Glutamatergic neuron (in vitro differentiated cells): ENCODE measurements around the gene SIRT5. TPM values are rescaled to one million over a fixed set of nuclear protein-coding genes. Genes with fewer than 3 reads are reported as not detected.

ENCODE experiments used
- DNase-seq: peaks from one replicate; pipeline ENCODE4 v3.0.0; 2022
- H3K27ac Mint-ChIP-seq: one replicate; pipeline ENCODE4 v1.8.0; 2020; ENCODE audit warnings: mild to moderate bottlenecking, mixed read lengths, inconsistent platforms; ENCODE audit not compliant: unreplicated experiment
- H3K27me3 Mint-ChIP-seq: one replicate; pipeline ENCODE4 v1.8.0; 2020; ENCODE audit warnings: mild to moderate bottlenecking, moderate library complexity, mixed read lengths, inconsistent platforms; ENCODE audit not compliant: unreplicated experiment
- H3K36me3 Mint-ChIP-seq: one replicate; pipeline ENCODE4 v1.8.0; 2020; ENCODE audit warnings: mild to moderate bottlenecking, mixed read lengths, inconsistent platforms; ENCODE audit not compliant: unreplicated experiment
- H3K4me1 Mint-ChIP-seq: one replicate; pipeline ENCODE4 v1.8.0; 2020; ENCODE audit warnings: mild to moderate bottlenecking, low read depth, mixed read lengths, inconsistent platforms; ENCODE audit not compliant: unreplicated experiment
- H3K4me3 Mint-ChIP-seq: one replicate; pipeline ENCODE4 v1.8.0; 2020; ENCODE audit warnings: mild to moderate bottlenecking, mixed read lengths, inconsistent platforms; ENCODE audit not compliant: unreplicated experiment
- H3K9me3 Mint-ChIP-seq: one replicate; pipeline ENCODE4 v1.8.0; 2020; ENCODE audit warnings: mild to moderate bottlenecking, moderate library complexity, mixed read lengths, inconsistent platforms; ENCODE audit not compliant: unreplicated experiment
- total RNA-seq: library from RNA; stranded (reverse); fragmentation: NEBNext Ultra II Directional; extraction: Animal tissue kit (Norgen Biotek cat#: 25700); gene quantifications from one replicate; pipeline ENCODE4 v1.2.1, GENCODE V29; 2021; ENCODE audit not compliant: unreplicated experiment
- TF ChIP-seq, protein P1 (sequence below): fragments of 200-600 bp; sonication (generic); IDR thresholded peaks from one replicate; pipeline ENCODE4 v1.5.0; 2021; ENCODE audit not compliant: partially characterized antibody, unreplicated experiment

The SIRT5 gene
- total RNA-seq, 1 donor from 2014 or later = 4.9 TPM

- no peak for DNase-seq
- H3K4me1 Mint-ChIP-seq = peaks cover 17% of the 10 kb centered on the region
- H3K9me3 Mint-ChIP-seq = peaks cover 3% of the 10 kb centered on the region
- H3K27ac Mint-ChIP-seq = no peak overlapping the region
- TF ChIP-seq, protein P1, sequence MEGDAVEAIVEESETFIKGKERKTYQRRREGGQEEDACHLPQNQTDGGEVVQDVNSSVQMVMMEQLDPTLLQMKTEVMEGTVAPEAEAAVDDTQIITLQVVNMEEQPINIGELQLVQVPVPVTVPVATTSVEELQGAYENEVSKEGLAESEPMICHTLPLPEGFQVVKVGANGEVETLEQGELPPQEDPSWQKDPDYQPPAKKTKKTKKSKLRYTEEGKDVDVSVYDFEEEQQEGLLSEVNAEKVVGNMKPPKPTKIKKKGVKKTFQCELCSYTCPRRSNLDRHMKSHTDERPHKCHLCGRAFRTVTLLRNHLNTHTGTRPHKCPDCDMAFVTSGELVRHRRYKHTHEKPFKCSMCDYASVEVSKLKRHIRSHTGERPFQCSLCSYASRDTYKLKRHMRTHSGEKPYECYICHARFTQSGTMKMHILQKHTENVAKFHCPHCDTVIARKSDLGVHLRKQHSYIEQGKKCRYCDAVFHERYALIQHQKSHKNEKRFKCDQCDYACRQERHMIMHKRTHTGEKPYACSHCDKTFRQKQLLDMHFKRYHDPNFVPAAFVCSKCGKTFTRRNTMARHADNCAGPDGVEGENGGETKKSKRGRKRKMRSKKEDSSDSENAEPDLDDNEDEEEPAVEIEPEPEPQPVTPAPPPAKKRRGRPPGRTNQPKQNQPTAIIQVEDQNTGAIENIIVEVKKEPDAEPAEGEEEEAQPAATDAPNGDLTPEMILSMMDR = no peak
- H3K4me3 Mint-ChIP-seq = no peak overlapping the region
- no peaks in the 10 kb centered on the region for H3K36me3 Mint-ChIP-seq
- peaks cover 2% of the 10 kb centered on the region for H3K27me3 Mint-ChIP-seq
Measured at GRCh38 chr6:13648850-13649249, 74.4 kb downstream of the SIRT5 start.

- no peak overlapping the region for H3K4me3 Mint-ChIP-seq
- H3K36me3 Mint-ChIP-seq = no peaks in the 10 kb centered on the region
- TF ChIP-seq, protein P1 = no peak
- H3K27me3 Mint-ChIP-seq = peaks cover 2% of the 10 kb centered on the region
- peaks cover 3% of the 10 kb centered on the region for H3K9me3 Mint-ChIP-seq
- H3K4me1 Mint-ChIP-seq = peaks cover 17% of the 10 kb centered on the region
- no peak for DNase-seq
- no peak overlapping the region for H3K27ac Mint-ChIP-seq
Measured at GRCh38 chr6:13649393-13649792, 75.0 kb downstream of the SIRT5 start.

DNA sequence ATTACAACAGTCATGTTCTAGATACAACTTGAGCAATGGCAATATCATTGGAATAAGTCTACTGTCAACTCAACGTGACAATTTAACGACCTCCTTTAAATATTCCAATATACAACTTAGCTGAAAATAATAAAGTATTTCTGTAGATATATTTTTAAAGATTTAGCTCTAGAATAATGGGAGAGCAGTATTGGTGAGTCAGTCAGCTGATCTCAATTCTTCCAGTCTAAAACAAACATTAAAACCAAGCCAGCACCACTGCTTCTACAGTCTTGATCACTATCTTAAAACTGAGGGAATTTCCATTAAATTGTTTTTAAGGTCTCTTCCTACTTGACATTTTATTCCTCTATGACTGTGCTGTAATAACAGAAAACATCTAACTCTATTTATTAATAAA is 78.9 kb downstream of the SIRT5 start:
- Mint-ChIP-seq H3K27ac (no peak overlapping the region), H3K27me3 (no peaks in the 10 kb centered on the region), H3K4me1 (peaks cover 17% of the 10 kb centered on the region), H3K36me3 (no peaks in the 10 kb centered on the region), H3K9me3 (peaks cover 3% of the 10 kb centered on the region), H3K4me3 (no peak overlapping the region)
- no peak for DNase-seq
- TF ChIP-seq, protein P1 = no peak

- peaks cover 19% of the 10 kb centered on the region for H3K4me1 Mint-ChIP-seq
- H3K27ac Mint-ChIP-seq = no peak overlapping the region
- H3K4me3 Mint-ChIP-seq = no peak overlapping the region
- H3K9me3 Mint-ChIP-seq = peaks cover 3% of the 10 kb centered on the region
- no peaks in the 10 kb centered on the region for H3K36me3 Mint-ChIP-seq
- DNase-seq = no peak
- TF ChIP-seq, protein P1 = no peak
- H3K27me3 Mint-ChIP-seq = no peaks in the 10 kb centered on the region
Measured at GRCh38 chr6:13654496-13654895, 80.1 kb downstream of the SIRT5 start.

GRCh38 chr6:13655700-13656099 is 81.3 kb downstream of the SIRT5 start:
- peaks cover 13% of the 10 kb centered on the region for H3K4me1 Mint-ChIP-seq
- no peak for DNase-seq
- no peaks in the 10 kb centered on the region for H3K27me3 Mint-ChIP-seq
- no peak overlapping the region for H3K4me3 Mint-ChIP-seq
- H3K27ac Mint-ChIP-seq = no peak overlapping the region
- TF ChIP-seq, protein P1 = no peak
- no peaks in the 10 kb centered on the region for H3K9me3 Mint-ChIP-seq
- H3K36me3 Mint-ChIP-seq = no peaks in the 10 kb centered on the region
